ENCODE measurements around the gene COL18A1.

DNA sequence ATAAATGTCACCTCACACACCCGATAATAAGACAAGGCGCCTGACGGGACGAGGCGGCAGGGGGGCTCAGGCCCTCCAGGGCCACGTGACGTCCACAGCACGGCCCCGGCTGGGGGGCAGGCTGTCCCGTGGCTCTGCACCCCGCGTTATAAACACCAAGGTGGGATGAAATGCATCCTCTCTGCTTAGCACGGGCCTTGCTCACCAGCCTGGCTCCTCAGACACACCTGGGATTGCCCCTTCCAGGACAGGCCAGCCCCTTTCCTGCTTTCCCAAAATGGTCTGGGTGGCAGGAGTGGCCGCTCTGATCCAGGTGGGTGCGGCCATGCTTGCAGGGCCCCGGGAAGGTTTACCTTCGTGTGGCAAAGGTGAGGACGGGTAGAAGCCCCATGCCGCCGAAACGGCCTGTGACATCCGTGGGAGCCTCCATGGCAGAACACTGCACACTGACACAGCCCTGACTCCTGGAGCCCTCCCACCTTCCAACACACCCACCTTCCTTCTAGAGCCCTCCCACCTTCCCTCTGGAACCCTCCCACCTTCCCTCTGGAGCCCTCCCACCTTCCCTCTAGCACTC, 101.4 kb downstream of the COL18A1 start:
- TF ChIP-seq CTCF (IDR thresholded peaks at IDR 0.05; ENCODE audit: poor library complexity): no peak
- TF ChIP-seq EZH2 (IDR thresholded peaks at IDR 0.05; ENCODE audit: borderline replicate concordance): no peak
- no peak for TF ChIP-seq EZH2phosphoT487 (IDR thresholded peaks at IDR 0.05; ENCODE audit: low read depth, severe bottlenecking, unreplicated experiment)

Measured in hepatocyte (in vitro differentiated cells).